Measurements from ENCODE around the gene MDFIC.

DNA sequence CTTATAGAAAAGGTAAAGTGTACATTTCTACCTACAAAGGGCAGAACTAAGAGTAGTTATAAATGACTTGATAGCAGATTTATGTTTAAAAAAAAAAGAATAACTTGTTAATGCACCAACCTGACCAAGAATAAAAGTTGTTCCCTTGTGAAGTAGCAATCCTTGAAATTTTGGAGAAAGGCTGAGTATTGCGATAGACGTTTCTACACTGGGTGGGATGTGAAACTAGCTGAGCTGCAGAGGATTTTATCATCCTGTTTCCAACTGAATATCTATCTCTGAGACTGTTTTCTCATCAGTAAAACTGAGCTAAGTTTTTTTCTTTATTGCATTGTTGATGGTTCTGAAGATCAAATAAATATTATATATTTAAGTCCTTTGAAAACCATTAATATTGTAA, 14.6 kb downstream of the MDFIC start:
- TF ChIP-seq, protein P1, sequence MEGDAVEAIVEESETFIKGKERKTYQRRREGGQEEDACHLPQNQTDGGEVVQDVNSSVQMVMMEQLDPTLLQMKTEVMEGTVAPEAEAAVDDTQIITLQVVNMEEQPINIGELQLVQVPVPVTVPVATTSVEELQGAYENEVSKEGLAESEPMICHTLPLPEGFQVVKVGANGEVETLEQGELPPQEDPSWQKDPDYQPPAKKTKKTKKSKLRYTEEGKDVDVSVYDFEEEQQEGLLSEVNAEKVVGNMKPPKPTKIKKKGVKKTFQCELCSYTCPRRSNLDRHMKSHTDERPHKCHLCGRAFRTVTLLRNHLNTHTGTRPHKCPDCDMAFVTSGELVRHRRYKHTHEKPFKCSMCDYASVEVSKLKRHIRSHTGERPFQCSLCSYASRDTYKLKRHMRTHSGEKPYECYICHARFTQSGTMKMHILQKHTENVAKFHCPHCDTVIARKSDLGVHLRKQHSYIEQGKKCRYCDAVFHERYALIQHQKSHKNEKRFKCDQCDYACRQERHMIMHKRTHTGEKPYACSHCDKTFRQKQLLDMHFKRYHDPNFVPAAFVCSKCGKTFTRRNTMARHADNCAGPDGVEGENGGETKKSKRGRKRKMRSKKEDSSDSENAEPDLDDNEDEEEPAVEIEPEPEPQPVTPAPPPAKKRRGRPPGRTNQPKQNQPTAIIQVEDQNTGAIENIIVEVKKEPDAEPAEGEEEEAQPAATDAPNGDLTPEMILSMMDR (conservative IDR thresholded peaks at IDR 0.05; ENCODE audit: low read length), result no peak
- no peak for TF ChIP-seq EZH2phosphoT487 (IDR thresholded peaks at IDR 0.05; ENCODE audit: borderline replicate concordance)

All from Loucy (cell line).